NCI-H1092 (cell line): Measurements from ENCODE around the gene INO80C.

Experiments used
- DNase-seq: peaks from one replicate; lab custom pipeline; 2025; lab: John Stamatoyannopoulos, UW

The INO80C gene

GRCh38 chr18:35430721-35431373 is 66.9 kb downstream of the INO80C start:
- DNase-seq: no peak

DNA sequence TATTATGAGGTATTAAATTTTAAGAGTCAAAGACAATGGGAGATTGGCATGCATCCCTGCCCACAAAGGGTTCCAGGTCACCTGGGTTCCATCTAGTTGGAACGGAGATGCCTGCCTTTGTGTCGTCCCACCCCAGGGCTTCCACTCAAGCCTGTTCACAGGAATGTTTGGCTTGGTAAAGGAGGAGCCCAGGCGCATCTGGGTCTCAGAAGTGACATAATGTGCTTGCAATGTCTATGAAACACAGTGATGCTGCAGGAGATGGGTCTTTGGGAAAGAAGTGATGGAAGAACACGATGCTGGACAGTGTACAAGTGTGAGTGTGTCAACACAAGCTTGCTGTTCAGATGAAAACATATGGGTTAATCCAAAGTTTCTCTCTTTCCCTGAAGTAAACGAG is 71.0 kb downstream of the INO80C start:
- no peak for DNase-seq

DNA sequence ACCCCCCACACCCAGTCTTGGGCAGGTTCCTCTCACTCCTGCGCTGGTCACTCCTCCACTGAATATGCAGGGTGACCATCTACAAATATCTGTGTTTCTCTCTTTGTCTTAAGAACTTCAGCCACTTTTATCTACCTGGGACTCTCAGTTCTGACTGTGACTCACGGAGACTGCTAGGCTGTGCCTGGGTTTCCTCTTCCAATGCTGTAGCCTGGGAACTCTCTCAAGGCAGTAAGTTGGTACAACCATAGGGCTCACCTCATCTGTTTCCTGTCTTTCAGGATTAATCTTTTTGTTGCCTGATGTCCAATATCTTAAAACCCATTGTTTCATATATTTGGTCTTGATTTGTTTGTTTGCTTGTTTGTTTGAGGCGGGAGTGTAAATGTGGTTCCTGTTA is 73.4 kb downstream of the INO80C start:
- no peak for DNase-seq

GRCh38 chr18:35422237-35422636 is 75.5 kb downstream of the INO80C start:
- DNase-seq: no peak

GRCh38 chr18:35418610-35419009 is 79.2 kb downstream of the INO80C start:
- no peak for DNase-seq
